HG02973 (cell line): ENCODE data around the gene SMPD3.

ENCODE experiments used
- ATAC-seq: cut with Tn5 transposase; IDR thresholded peaks from one replicate; pipeline ENCODE4 v1.9.1; 2021; ENCODE audit warnings: moderate library complexity; ENCODE audit not compliant: unreplicated experiment

SMPD3 gene

DNA sequence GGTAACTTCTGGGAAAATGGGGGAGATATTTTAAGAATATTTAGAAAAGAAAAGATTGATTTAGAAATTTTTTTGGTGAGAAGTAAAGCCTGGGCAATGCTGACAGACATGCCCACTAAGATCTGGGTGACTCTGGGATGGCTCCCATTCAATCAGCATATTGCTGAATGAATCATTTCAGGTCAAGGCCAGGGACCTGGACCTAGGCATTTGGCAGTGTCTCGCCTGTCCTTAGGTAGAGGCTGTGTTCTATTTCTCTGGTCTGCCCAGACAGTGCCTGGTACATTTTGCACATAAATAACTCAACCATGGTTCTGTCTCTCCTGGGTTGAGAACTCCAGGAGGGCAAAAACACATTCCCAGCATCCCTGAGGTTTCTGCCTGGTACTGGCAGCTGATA is 39.9 kb downstream of the SMPD3 start:
- no peak for ATAC-seq

DNA sequence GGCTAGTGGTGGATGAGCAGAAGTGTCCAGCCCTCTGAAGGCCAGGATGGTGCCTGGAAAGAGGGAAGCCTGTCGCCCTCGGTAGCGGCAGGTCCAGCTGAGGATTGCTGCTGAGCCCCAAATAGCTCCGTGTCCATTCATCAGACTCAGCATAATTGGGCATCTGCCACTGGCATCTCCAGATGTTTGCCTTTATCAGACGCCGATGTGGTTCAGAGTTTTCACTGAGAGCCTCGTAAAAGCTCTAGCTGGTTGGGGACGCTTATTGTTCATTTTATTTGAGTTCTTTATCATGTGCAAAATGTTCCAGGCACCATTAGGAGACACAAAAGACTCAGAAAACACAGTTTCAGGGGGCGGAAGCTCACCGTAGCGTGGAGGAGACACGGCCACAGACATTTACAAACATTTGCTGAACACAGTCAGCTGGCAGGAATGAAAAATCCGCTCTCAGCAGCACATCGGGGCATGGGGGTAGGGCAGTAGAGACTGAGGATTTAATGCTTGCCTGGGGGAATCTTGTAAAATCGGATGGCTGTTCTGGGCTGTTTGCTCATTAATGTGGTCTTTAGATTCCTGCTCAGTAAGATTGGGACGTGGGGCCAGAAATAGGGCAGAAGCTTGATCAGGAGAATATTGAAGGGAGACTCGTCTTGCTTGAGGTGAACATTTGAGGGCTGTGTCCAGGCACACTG is 41.7 kb downstream of the SMPD3 start:
- ATAC-seq, result no peak

DNA sequence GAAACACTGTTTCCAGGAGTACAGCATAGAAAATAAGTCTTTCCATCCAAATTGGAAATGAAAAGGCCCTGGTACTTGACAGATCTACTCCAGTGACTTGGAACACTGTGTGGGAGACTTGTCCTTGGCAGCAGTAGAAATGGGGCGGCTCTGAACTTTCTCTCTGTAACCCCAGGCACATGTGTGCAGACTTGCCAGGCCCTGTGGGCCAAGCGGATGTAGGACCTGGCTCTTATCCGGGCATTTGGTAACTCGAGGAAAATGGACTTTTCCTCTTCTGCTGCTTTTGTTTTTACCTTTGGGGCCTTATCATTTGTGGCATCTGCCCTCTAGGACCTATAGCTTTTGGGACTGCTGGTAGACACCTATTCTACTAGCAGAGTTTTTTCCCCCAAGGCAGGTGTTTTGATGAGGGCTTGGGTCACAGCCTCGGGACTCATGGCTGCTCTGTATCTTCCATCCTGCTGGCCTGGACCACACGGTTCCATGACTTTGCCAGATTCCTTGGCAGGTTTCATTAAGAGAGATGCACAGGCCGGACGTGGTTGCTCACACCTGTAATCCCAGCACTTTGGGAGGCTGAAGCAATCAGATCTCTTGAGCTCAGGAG is 43.5 kb downstream of the SMPD3 start:
- ATAC-seq, result no peak

DNA sequence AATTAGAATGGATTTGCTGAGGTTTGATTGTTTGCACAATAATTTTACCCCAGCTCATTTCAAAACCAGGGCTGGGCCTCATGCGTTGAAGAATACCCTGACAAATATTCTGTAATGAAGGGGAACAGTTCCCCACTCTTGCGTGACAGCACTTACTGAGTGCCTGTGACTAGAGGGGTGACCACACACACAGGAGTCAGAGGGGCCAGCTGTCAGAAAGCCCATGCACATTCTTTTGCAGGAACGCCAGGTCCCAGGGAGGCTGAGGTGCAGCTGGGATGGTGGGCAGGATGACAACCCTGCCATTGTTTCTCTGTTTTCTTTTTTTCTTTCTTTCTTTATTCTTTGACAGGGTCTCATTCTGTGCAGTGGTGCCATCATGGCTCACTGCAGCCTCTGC is 44.6 kb downstream of the SMPD3 start:
- ATAC-seq, result no peak

DNA sequence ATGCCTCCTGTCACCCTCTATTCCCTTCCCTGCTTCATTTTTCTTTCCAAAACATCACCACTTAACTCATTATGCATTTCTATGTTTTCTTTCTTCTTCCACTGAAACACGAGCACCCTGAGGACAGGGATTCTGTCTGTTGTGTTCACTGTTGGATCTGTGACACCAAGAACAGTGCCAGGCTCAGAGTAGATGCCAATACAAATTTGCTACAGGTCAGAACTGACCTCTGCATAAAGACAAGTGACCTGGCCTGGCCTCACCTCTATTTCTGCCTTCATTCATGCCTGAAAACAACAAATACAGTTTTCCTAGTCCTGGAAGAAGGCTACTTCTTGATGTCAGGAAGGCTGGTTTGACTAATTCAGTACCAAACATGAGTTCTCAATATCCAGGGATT is 45.1 kb downstream of the SMPD3 start:
- ATAC-seq, result no peak

DNA sequence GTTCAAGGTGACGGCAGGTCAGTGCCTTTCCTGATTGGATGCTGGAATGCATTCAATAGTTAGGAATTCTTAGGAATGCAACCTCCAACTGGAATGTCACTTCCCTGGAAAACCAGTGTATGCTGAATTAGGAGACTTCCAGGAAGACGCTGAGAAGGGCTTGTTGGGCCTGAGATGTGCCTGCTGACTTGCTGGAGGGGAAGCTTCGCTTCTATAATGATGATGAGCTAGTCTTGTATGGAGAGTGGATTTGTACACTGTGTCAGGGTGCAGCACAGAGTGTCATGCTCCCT is 45.6 kb downstream of the SMPD3 start:
- no peak for ATAC-seq

DNA sequence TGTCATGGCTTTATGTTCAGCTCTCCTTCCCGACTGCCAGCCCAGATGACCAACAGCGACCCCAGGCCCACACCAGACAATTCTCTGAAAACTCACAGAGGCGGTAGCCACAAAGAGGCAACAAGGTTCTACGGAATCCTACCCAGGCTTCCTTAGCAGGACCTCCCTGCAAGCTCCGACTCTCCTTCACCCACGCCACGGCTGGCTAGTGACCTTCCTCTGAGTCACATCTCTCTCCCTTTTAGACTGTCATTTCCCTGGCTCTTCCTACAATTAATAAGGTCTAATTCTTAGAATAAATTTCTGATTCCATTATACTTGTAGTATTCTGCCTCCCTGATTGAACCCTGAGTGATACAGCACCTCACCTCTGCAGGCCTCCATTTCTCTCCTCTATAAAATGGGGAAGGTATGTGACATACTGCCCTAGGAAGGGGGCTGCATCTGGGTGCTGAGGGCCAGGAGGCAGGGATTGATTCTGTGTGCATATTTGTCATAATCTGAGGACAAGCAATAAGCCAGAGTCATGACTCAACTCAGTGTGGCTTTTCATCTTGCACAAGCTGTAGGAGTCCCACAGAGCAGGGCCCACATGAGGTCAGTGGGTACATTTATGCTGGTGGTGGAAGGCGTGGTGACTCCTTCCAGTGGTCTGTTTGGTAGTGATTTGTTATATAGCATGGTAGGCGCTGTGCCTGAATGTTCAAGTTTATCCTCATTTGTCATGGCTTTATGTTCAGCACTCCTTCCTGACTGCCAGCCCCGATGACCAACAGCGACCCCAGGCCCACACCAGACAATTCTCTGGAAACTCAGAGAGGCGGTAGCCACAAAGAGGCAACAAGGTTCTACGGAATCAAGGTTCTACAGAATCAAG is 46.2 kb downstream of the SMPD3 start:
- no peak for ATAC-seq

DNA sequence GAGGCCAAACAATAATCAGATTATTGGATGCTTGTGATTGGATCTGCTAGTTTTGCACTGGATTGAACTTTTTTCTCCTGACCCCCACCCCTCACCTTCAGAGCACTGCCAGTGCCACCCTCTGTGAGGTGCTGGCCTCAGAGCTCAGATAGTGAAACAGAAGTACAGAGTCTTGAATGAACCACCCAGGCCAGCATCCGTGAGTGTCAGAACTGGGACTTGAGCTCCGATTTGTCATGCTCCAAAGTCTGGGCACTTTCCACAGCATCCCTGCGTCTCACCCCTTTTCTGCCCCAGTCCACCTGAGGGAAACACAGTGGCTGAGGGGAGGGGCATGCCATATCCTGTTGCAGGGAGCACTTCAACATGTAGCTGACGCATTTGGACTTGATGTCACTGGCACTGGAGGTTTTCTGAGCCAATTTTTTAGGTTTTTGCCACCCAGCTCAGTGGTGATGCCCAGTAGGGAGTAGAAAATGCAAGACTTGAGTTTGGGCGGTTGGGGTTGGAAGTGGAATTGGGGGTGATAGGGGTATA is 47.3 kb downstream of the SMPD3 start:
- no peak for ATAC-seq

DNA sequence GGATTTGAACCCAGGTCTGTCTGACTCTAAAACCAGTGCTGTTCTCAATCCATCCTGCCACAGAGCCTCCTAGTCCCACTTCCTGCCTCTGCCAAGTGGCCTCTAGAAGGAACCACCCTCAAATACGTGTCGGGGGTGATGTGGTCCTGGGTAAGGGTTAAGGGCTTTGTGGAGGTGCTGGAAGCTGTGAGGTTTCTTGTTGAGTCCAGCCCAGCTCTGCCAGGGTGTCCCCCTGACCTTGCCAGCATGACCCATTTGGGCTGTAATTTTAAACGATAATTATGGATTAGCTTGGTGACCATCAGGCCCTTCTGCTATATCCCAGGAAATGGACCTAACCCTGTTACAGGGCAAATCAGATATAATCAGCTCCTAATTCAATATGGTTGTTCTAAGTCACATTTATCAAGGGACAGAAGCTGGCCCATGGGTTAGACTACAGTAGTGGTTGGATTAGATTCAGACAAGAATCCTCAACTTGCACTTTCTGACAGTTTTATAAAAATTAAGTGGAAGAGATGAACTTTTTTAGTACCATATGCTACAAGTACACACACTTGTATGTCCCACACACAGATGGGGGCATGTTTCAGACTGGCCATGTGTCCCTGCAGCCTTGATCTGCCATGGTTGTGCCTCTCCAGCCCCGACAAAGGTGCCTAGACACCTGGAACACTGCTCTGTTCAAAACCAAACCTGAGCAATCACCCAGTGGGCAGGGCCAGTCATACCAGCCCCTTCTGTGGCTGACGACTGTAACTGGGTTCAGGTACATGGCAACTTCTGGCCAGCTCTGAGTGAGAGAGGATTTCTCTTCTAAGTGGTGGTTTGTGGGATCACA is 48.0 kb downstream of the SMPD3 start:
- no peak for ATAC-seq

DNA sequence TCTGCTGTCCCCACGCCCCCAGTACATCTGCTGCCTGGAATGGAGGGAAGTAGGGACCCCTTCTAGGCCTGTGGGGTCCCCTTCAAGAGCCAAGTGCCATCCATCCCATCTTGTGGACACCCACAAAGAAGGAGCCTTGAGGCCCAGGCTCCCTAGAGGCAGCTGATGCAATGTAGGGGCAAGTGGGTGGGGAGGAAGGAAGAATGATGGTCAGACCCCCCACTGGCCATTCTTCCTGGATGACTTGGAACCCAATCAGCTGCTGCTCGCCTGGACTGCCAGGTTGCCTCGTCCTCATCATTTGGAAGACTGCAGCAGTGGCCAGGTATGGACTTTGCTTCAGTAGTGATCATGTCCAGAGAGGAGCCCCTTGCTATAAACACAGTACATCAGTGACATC is 48.9 kb downstream of the SMPD3 start:
- no peak for ATAC-seq

DNA sequence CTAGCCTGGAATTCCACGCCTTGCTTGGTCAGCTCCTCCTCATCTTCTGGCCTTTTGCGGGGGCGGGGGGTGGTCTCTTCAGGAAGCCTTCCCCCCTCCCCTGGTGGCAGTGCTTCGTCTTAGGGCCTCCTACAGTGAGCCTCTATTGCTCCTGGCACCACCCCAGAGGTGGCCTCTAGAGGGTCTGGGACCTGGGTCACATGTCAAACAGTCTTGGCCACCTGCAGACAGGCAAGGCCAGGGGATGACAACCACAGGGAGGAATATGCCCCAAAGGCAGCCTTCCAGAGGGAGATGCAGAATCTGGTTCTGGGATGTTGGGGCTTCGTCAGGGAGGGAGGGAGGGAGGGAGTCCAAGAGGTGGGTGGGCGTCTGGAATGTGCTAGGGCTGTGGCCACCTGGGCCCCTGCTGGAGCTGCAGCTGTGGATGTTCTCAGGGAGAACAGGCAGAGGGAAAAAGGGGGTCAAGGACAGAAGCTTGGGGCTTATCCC is 50.6 kb downstream of the SMPD3 start:
- ATAC-seq, result no peak

DNA sequence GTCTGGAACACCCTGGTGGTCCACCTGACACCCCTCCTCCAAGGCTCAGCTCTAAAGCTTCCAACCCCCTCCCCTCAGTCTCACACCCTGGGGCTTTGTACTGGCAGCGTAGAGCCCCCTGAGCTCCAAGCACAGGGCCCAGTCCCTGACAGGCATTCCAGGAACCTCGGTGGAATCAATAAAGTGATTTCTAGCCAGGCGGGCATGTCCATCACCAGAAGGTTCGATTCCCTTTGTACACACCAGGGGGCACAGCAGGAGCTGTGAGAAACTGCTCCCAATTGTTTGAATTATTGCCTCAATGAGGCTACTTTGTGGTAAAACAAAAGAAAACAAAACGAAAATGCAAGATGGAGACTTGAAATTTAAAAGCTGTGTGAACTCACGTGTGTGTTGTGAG is 51.8 kb downstream of the SMPD3 start:
- no peak for ATAC-seq

DNA sequence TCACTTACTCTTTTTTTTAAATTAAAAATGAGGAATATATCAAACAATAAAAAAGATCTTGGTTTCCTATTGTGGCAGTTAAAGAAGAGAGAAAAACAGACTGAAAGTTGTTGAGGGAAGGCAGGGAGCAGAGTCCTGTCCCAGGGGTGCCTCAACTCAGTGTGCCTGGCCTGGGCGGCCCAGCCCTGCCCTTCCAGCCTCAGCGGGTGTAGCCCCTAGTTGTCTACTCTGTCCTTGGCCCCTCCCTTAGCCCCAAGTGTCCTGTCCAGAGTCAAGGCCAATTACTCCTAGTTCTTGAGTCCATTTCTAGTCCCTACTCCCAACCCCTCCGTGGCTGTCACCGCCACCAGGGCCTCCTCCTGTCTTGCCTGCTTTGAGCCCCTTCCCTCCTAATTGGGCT is 52.5 kb downstream of the SMPD3 start:
- ATAC-seq, result no peak

DNA sequence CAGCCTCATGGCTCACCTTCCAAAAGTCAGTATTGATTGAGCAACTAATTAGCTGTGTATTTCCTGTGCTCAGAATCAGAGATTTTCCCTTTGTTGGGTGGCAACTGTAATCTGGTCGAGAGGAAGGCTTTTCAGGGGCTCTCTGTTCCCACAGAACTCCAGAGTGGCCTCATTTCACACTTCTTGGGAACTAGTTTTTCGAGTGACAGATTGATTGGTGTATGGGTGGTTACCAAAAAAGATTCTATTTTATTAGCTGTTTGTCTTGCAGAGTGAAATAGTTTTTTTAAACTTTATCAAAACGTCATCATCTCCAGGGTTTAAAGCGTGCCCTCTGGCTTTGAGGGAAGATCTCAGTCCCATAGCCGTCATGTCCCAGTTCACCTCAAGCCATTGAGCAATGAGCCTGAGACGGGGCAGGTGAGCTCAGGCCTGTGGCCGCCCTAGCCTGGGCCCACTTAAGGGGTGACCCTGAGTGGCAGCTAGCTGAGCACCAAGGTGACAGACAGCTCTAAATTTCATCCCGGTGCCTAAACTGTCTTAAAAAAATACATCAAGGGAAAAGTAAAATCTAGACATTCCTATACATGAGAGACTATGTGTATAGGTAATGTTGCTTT is 53.0 kb downstream of the SMPD3 start:
- ATAC-seq, result no peak

DNA sequence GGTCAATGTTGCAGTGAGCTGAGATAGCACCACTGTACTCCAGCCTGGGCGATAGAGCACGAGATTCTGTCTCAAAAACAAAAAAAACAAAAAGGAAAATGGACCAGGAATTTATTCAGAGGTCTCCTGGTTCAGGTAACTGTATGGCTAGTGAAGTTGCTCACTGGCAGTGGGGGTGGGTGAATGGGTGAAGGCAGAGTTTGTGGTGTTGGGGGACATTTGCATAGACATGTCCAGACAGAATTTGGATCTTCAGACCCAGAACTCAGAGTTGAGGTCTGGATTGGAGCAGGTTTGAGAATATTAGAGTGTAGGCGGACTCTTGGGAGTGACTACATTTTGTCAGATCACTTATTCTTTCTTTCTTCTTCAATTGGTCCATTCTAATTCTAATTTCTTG is 55.0 kb downstream of the SMPD3 start:
- no peak for ATAC-seq

DNA sequence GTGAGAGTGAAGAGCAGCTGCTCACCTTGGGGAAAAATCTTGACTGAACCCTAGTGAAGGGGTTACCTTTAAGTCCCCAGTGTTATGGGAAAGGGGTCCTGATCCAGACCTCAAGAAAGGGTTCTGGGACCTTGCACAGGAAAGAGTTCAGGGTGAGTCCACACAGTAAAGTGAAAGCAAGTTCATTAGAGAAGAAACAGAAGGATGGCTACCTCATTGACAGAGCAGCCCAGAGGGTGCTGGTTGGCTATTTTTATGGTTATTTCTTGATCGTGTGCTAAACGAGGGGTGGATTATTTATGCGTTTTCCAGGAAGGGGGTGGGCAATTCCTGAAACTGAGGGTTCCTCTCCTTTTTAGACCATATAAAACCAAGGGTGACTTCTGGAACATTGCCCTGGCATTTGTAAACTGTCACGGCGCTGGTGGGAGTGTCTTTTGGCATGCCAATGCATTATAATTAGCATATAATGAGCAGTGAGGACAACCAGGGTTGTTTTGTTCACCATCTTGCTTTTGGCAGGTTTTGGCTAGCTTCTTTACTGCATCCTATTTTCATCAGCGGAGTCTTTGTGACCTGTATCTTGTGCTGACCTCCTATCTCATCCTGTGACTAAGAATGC is 58.4 kb downstream of the SMPD3 start:
- ATAC-seq, result no peak

DNA sequence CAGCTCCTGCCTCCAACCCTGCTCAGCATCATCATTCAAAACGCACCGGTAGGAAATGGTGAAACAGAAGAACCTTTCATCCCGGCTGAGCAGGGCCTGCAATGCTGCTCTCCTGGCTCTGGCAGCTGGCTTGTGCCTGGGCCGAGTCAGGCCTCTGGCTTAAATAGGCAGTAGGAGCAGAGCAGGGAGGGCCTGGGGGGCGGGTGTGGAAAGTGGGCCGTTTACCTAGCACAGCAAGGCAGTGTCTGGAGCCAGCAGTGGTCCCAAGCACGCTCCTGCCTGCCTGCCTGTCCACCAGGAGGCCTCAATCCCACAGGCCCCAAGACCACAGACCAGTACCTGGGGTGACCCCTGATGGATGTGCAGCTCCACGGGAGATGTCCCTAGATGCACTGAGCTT is 59.3 kb downstream of the SMPD3 start:
- ATAC-seq, result no peak

DNA sequence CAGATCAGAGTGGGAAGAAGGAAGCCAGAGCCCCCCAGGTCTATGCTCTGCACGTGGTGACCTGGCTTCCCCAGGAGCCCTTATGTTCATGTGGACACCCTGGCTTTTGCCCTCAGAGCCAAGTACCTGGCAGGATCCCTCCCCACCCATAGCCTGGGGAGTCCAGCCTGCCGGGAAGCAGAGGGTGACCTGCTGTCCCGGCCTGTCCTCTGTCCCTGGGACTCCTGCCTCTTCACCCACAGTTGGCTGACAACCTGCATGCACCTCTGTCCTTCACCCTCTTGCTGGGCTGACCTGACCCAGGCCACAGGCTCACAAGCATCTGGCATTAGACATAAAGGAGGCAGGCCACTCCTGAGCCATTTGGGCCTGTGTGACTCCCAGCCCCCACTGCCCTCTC is 60.2 kb downstream of the SMPD3 start:
- no peak for ATAC-seq

DNA sequence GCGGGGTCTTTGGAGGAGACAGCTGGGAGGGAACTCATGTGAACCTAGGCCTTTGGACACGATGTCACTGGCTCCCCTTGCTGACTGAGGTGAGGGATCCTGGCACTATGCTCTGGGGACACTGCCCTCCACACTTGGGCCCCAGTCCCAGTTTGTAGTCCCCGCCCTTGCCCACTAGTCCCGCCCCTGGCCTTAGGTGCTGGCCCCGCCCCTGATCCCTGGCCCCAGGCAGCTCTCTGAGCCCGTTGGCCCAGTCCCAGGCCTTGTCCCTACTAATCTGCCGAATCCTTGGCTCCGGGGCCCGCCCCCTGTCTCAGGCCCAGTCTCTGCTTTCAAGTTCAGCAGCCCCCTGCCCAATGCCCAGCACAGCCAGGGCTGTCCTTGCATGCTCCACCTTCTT is 61.0 kb downstream of the SMPD3 start:
- ATAC-seq, result no peak

DNA sequence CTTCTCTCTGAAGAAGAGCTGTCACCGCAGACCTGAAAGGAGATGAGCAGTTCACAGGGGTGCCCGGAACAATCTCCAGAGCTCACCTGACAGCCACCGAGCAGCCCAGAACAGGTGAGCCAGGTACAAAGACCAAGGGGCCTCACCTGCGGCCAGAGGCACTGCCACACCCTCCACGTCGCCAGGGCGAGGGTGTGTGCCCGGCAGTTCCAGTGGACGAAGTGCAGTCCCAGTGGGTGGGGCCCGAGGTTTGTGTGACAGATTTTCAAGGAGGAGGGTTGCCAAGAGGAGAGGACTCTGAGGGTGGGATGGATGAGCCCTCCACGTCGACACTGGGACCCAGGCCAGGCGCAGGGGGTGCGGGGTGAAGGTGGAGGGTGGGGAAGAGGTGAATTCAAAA is 61.7 kb downstream of the SMPD3 start:
- ATAC-seq, result no peak
